Heart right ventricle (tissue), 16 donors: ENCODE measurements around the gene EFCAB8. TPM values are rescaled to one million over a fixed set of nuclear protein-coding genes. Genes with fewer than 3 reads are reported as not detected.

Experiments
- ATAC-seq, 8 donors: fragments of 200-7000 bp; cut with Tn5 transposase; one replicate each; pipeline ENCODE4 v1.9.1; 2020; ENCODE audit warnings: mild to moderate bottlenecking in 8 of 8, moderate library complexity in 8 of 8, moderate number of reproducible peaks in 1 of 8
- DNase-seq, 2 donors: peaks; one replicate each; pipeline ENCODE4 v3.0.0-alpha.2; 2020
- H3K27ac ChIP-seq, 10 donors: fragments of 200-600 bp; sonication (generic) in 2 of 10; one replicate each; pipeline versions ENCODE4 v1.5.0 to v1.8.0; 2020 to 2022; ENCODE audit warnings: mild to moderate bottlenecking in 3 of 10
- H3K27me3 ChIP-seq, 7 donors: fragments of 200-600 bp; one replicate each; pipeline ENCODE4 v1.8.0; 2021 to 2022; ENCODE audit warnings: mild to moderate bottlenecking in 2 of 7
- H3K36me3 ChIP-seq, 9 donors: fragments of 200-600 bp; sonication (generic) in 1 of 9; one replicate each; pipeline versions ENCODE4 v1.5.0 to v1.8.0; 2020 to 2022; ENCODE audit warnings: mild to moderate bottlenecking in 2 of 9
- H3K4me1 ChIP-seq, 9 donors: fragments of 200-600 bp; sonication (generic) in 1 of 9; one replicate each; pipeline versions ENCODE4 v1.5.0 to v1.8.0; 2020 to 2022; ENCODE audit warnings: mild to moderate bottlenecking in 4 of 9
- H3K4me3 ChIP-seq, 10 donors: fragments of 200-600 bp; sonication (generic) in 2 of 10; one replicate each; pipeline versions ENCODE4 v1.5.0 to v1.8.0; 2020 to 2022; ENCODE audit warnings: mild to moderate bottlenecking in 7 of 10, moderate library complexity in 2 of 10
- H3K9me3 ChIP-seq, 11 donors: fragments of 200-600 bp in 10 of 11; sonication (generic) in 2 of 11; one replicate each; pipeline versions ENCODE4 v1.5.0 to v1.8.0; 2013 to 2022; ENCODE audit warnings: mild to moderate bottlenecking in 2 of 11, control low read depth in 1 of 11, moderate library complexity in 1 of 11
- WGBS, 2 donors: extraction: QIAGEN DNeasy Blood & Tissue Kit; methylation state at CpG; one replicate each; pipeline ENCODE4 v1.1.7; 2013; ENCODE audit warnings: inconsistent platforms in 1 of 2; 5-methylcytosine and 5-hydroxymethylcytosine counted together
- intact Hi-C, 10 donors: fragments of 100-400 bp; cut with DNase I; formaldehyde crosslinking; loops; one replicate each; pipeline versions ENCODE4 v1.11.1 to v1.14.2; 2022
- polyA plus RNA-seq, 2 donors: library from polyadenylated mRNA; stranded (reverse); fragments of 200-250 nt; gene quantifications; one replicate each; pipeline ENCODE4 v1.2.3, GENCODE V29; 2013
- total RNA-seq, 10 donors: library from RNA; stranded (reverse); fragmentation: NEBNext Ultra II Directional in 3 of 10; extraction: Animal tissue kit (Norgen Biotek cat#: 25700) in 3 of 10; gene quantifications; one replicate each; pipeline versions ENCODE4 v1.2.1 to v1.2.4, GENCODE V29; 2021 to 2023
- TF ChIP-seq, protein P1 (sequence below), 9 donors: fragments of 200-600 bp; sonication (generic) in 2 of 9; IDR thresholded peaks; one replicate each; pipeline versions ENCODE4 v1.5.0 to v1.8.0; 2021 to 2022; ENCODE audit warnings: antibody characterized with exemption in 9 of 9, mild to moderate bottlenecking in 5 of 9, moderate library complexity in 1 of 9
- donor health status: Arrhythmogenic right ventricular cardiomyopathy.
- donor health status: ischemic (EF 13 %, LVEDD 7.1; RV severe dilation, severe dysfunction).
- donor health status: healthy with polysubstance abuse.
- donor health status: DM: no; HTN: yes; CAD: no.
- donor health status: DM: no; HTN: no; CAD: no.
- donor health status: ischemic (EF 25% LVEDD 6.9; RV normal size, moderate dysfunction).
- donor health status: ischemic (EF 25% LVEDD 5.7; RV mildly dilated, moderate dysfunction).
- donor health status: healthy.
- donor health status: DM: yes; HTN: yes; CAD: no.
- donor health status: Ischemic cardiomyopathy.
- donor health status: ischemic (EF 35%, LVEDD 5.7; RV mildly dilated, moderate dysfunction).
- donor health status: nonischemic (EF 11% LVEDD 7.7; RV severe dilation, severe dysfunction).
- donor health status: DM: yes; HTN: yes; CAD: no.
- donor health status: PGD.
- donor health status: ischemic (EF 29% LVEDD 5.4; RV normal size, mild dysfunction).
- donor health status: nonischemic (EF 23%, LVEDD 6.1; RV moderate dilation, normal function).

Gene EFCAB8
- total and polyA plus RNA-seq, 12 donors, result 0.15 to 0.58 TPM; not detected in 10

DNA sequence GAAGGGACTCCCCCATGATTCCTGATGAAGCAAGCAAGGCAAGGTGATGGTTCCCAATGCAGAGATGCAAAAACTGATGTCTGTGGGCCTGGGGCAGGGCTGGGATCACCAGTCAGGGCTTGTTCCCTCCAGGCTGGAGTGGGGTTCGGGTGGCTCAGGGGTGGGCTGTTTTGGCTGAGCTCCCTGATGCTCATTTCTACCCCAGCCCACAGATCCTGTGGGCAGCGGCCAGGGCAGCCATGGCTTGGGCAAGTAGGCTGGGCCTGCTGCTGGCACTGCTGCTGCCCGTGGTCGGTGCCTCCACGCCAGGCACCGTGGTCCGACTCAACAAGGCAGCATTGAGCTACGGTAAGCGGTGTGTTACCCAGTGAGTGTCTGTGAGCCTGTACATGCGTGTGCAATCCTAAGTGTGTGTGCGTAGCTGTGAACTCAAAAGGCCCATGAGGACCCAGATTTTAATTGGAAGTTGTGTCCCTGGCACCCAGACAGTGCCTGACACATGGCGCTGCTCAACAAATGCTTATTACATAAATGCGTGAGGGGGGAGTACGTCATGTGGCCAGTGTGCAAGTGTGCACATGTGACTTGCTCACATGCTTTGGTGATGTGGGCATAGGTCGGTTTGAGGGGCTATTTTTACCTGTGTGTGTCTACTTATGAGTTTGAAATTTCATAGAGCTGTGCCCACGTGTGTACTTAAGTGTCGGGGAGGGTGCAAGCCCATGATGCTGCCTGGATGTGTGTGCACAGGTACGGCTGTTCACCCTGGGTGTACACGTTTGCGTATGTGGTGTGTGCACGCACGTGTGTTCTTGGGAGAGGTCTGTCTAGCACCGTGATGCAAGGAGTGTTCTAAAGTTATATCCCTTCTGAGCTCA lies 149.9 kb downstream of the EFCAB8 start:
- ATAC-seq, result no peak
- WGBS, 2 donors, result 85 to 86% methylated on average over 23 of the region's 23 CpGs
- DNase-seq, result no peak

DNA sequence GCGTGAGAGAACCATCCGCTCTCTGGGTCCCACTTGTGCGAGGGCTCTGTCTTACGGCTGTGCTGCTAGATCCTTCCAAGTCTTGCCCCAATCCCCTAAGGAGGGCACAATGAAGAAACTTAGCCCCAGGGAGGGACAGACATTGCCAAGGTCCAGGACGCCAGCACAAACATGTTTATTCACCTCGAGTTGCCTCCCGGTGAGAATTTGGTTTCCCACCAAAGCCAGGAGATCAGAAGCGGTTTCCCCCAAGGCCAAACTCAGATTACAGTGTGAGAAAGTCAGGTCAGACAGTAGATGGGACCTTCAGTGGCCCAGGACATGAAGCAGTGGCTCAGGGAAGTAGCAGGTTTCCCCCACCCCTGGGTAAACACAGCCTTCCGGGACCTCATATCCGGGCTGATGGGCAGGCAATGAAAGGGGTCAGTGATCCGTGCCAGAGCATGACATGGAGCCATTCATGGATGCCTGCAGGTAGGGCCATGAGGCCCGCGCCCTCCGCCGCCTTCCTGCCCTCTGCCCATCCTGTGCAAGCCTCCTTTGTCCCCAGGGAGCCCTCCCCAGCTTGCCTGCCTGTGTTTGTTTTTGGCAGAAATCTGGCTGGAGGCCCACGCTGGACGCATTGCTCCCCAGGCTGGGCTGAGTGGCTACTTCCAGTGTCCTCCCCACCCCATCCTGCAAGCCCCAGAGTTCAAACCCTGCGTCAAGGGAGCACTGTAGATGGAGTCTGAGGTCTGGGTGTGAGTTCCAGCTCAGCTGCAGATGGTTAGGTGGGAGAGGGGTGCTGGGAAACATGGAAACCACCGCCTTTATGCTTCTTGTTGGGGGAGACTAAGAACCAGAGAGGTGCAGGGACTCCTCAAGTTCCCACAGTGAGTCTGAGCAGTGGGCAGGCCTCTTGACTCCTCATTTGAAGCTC lies 150.8 kb downstream of the EFCAB8 start:
- Histone ChIP-seq H3K27me3 (peaks cover 0 to 16% (median 11%) of the 10 kb centered on the region in 7 donors), H3K36me3 (no peaks in the 10 kb centered on the region), H3K4me1 (no peaks in the 10 kb centered on the region), H3K4me3 (no peak overlapping the region), H3K9me3 (peaks cover 0 to 15% (median 0%) of the 10 kb centered on the region in 11 donors), H3K27ac (no peak overlapping the region)
- DNase-seq (no peak), ATAC-seq (no peak)
- TF ChIP-seq, protein P1, sequence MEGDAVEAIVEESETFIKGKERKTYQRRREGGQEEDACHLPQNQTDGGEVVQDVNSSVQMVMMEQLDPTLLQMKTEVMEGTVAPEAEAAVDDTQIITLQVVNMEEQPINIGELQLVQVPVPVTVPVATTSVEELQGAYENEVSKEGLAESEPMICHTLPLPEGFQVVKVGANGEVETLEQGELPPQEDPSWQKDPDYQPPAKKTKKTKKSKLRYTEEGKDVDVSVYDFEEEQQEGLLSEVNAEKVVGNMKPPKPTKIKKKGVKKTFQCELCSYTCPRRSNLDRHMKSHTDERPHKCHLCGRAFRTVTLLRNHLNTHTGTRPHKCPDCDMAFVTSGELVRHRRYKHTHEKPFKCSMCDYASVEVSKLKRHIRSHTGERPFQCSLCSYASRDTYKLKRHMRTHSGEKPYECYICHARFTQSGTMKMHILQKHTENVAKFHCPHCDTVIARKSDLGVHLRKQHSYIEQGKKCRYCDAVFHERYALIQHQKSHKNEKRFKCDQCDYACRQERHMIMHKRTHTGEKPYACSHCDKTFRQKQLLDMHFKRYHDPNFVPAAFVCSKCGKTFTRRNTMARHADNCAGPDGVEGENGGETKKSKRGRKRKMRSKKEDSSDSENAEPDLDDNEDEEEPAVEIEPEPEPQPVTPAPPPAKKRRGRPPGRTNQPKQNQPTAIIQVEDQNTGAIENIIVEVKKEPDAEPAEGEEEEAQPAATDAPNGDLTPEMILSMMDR (IDR thresholded peaks at IDR 0.05), result no peak
- intact Hi-C loops, result loop anchor here in 1 of 10 donors (10.0 kb wide), 1 partner anchor 105 kb away; no protein-coding TSS in a partner anchor
- WGBS, 2 donors, result 56 to 62% methylated on average over 19 of the region's 19 CpGs

More for the DNA sequence above, 149.9 kb downstream of the EFCAB8 start:
- TF ChIP-seq, protein P1 (IDR thresholded peaks at IDR 0.05), result no peak
- Histone ChIP-seq H3K36me3 (no peaks in the 10 kb centered on the region), H3K27ac (no peak overlapping the region), H3K27me3 (peaks cover 0 to 9% (median 5%) of the 10 kb centered on the region in 7 donors), H3K4me3 (no peak overlapping the region), H3K4me1 (no peaks in the 10 kb centered on the region), H3K9me3 (peaks cover 0 to 15% (median 0%) of the 10 kb centered on the region in 11 donors)
- intact Hi-C loops, result loop anchor here in 1 of 10 donors (10.0 kb wide), 1 partner anchor 104 kb away; no protein-coding TSS in a partner anchor

DNA sequence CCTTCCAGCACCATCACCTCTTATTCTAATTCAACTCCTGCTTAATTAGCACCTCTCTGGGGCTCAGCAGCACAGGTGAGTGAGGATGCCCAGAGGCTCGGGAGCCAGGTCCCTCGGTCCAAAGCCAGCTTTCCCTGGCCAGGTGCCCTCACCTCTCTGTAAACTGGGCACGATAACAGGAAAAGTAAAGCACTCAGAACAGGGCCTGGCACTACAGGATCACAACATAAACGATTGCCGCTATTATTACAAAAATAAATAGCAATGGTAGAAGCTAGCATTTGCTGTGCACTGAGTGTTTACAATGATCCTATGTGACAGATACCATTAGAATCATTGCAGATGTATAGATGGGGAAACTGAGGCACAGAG lies 151.4 kb downstream of the EFCAB8 start:
- H3K4me1 ChIP-seq, result no peaks in the 10 kb centered on the region
- no peak overlapping the region for H3K27ac ChIP-seq
- DNase-seq (no peak), ATAC-seq (no peak)
- TF ChIP-seq, protein P1 (IDR thresholded peaks at IDR 0.05), result no peak
- WGBS, 2 donors, result 77 to 85% methylated on average over 5 of the region's 5 CpGs
- intact Hi-C loops, result no loop called here
- peaks cover 0 to 19% (median 16%) of the 10 kb centered on the region in 7 donors for H3K27me3 ChIP-seq
- H3K36me3 ChIP-seq, result no peaks in the 10 kb centered on the region
- no peak overlapping the region for H3K4me3 ChIP-seq
- peaks cover 0 to 10% (median 0%) of the 10 kb centered on the region in 11 donors for H3K9me3 ChIP-seq
